VCaP (cell line): ENCODE measurements around the gene ABLIM1.

ENCODE experiments used
- H3K27ac ChIP-seq: fragments of 450-650 bp; 2 replicates; pipeline ENCODE4 v1.5.1; 2017
- CTCF ChIP-seq: fragments of 450-650 bp; conservative IDR thresholded peaks from 2 replicates; pipeline ENCODE4 v1.5.1; 2017; ENCODE audit warnings: mild to moderate bottlenecking, moderate library complexity

ABLIM1 gene

GRCh38 chr10:114665873-114666272 lies 7.8 kb upstream of the ABLIM1 start:
- H3K27ac ChIP-seq, result no peak overlapping the region
- no peak for TF ChIP-seq CTCF

GRCh38 chr10:114665406-114665805 lies 7.3 kb upstream of the ABLIM1 start:
- H3K27ac ChIP-seq, result no peak overlapping the region
- no peak for TF ChIP-seq CTCF

- H3K27ac ChIP-seq, result no peak overlapping the region
- no peak for TF ChIP-seq CTCF
Measured at GRCh38 chr10:114664127-114664526, 6.1 kb upstream of the ABLIM1 start.

- TF ChIP-seq CTCF, result no peak
- no peak overlapping the region for H3K27ac ChIP-seq
Measured at GRCh38 chr10:114663626-114664025, 5.6 kb upstream of the ABLIM1 start.

- no peak overlapping the region for H3K27ac ChIP-seq
- no peak for TF ChIP-seq CTCF
Measured at GRCh38 chr10:114662646-114663217, 4.7 kb upstream of the ABLIM1 start.

GRCh38 chr10:114661212-114661880 lies 3.3 kb upstream of the ABLIM1 start:
- H3K27ac ChIP-seq, result no peak overlapping the region
- TF ChIP-seq CTCF, result no peak

GRCh38 chr10:114655671-114656070 lies 2.4 kb downstream of the ABLIM1 start:
- no peak for TF ChIP-seq CTCF
- H3K27ac ChIP-seq, result no peak overlapping the region
